Astrocyte (in vitro differentiated cells and primary cell): ENCODE results near the gene STRN4.

ENCODE experiments used
- EZH2 ChIP-seq: IDR thresholded peaks from 2 replicates; pipeline ENCODE4 v1.6.1; 2012; ENCODE audit warnings: mild to moderate bottlenecking, low read length, inconsistent platforms; ENCODE audit not compliant: insufficient read depth
- TF ChIP-seq, protein P1 (sequence below): IDR thresholded peaks from 2 replicates; pipeline ENCODE4 v1.5.1; 2011; ENCODE audit warnings: low read depth, mild to moderate bottlenecking, inconsistent platforms, low read length, moderate library complexity; ENCODE audit not compliant: insufficient read depth

DNA sequence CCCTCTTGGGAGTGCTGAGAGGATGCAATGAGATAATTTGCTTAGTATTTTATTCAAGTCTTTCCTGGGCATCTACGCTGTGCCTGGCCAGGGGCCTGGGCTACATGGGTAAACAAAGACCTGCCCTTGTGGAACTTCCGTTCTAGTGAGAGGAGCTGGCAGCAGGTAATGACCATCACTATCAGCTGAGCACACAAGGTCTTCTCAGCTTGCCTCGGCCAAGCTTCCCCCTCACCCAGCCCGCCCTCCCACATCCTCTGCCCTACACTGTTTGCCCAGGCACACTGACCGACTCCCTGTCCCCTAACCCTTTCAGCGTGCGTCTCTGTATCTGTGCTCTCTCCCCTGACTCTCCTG lies 9.0 kb downstream of the STRN4 start:
- TF ChIP-seq, protein P1, sequence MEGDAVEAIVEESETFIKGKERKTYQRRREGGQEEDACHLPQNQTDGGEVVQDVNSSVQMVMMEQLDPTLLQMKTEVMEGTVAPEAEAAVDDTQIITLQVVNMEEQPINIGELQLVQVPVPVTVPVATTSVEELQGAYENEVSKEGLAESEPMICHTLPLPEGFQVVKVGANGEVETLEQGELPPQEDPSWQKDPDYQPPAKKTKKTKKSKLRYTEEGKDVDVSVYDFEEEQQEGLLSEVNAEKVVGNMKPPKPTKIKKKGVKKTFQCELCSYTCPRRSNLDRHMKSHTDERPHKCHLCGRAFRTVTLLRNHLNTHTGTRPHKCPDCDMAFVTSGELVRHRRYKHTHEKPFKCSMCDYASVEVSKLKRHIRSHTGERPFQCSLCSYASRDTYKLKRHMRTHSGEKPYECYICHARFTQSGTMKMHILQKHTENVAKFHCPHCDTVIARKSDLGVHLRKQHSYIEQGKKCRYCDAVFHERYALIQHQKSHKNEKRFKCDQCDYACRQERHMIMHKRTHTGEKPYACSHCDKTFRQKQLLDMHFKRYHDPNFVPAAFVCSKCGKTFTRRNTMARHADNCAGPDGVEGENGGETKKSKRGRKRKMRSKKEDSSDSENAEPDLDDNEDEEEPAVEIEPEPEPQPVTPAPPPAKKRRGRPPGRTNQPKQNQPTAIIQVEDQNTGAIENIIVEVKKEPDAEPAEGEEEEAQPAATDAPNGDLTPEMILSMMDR = no peak
- TF ChIP-seq EZH2 = no peak
